RWPE2 (cell line): ENCODE measurements around the gene ACOXL.

Source experiments
- ATAC-seq: fragments of 200-7000 bp; cut with Tn5 transposase; 3 replicates; pipeline ENCODE4 v1.9.1; 2021; ENCODE audit warnings: low read depth
- DNase-seq: peaks from one replicate; pipeline ENCODE4 v3.0.0-alpha.2; 2020; ENCODE audit warnings: low spot score
- H3K27ac ChIP-seq: fragments of 450-650 bp; 2 replicates; pipeline ENCODE4 v1.5.1; 2017; ENCODE audit warnings: mild to moderate bottlenecking; ENCODE audit not compliant: poor library complexity, severe bottlenecking
- H3K27me3 ChIP-seq: fragments of 250-450 bp; sonication (Bioruptor Pico); 2 replicates; pipeline ENCODE4 v1.5.1; 2021; ENCODE audit warnings: mild to moderate bottlenecking, moderate library complexity; ENCODE audit not compliant: insufficient read depth, poor library complexity, severe bottlenecking
- H3K36me3 ChIP-seq: fragments of 250-450 bp; sonication (Bioruptor Pico); 2 replicates; pipeline ENCODE4 v1.5.1; 2020; ENCODE audit warnings: low read depth, mild to moderate bottlenecking, moderate library complexity
- H3K4me1 ChIP-seq: fragments of 250-450 bp; sonication (Bioruptor Pico); 2 replicates; pipeline ENCODE4 v1.5.1; 2021; ENCODE audit warnings: mild to moderate bottlenecking, moderate library complexity; ENCODE audit not compliant: insufficient read depth, poor library complexity, severe bottlenecking
- H3K4me3 ChIP-seq: fragments of 250-450 bp; sonication (Bioruptor Pico); 2 replicates; pipeline ENCODE4 v1.5.1; 2021; ENCODE audit warnings: mild to moderate bottlenecking, moderate library complexity; ENCODE audit not compliant: severe bottlenecking
- H3K9me3 ChIP-seq: fragments of 250-450 bp; sonication (Bioruptor Pico); 2 replicates; pipeline ENCODE4 v1.5.1; 2021; ENCODE audit warnings: mild to moderate bottlenecking, moderate library complexity; ENCODE audit not compliant: severe bottlenecking
- TF ChIP-seq, protein P1 (sequence below): fragments of 450-650 bp; IDR thresholded peaks from one replicate; pipeline ENCODE4 v1.5.1; 2017; ENCODE audit warnings: mild to moderate bottlenecking, moderate library complexity; ENCODE audit not compliant: poor library complexity, severe bottlenecking

The ACOXL gene

DNA sequence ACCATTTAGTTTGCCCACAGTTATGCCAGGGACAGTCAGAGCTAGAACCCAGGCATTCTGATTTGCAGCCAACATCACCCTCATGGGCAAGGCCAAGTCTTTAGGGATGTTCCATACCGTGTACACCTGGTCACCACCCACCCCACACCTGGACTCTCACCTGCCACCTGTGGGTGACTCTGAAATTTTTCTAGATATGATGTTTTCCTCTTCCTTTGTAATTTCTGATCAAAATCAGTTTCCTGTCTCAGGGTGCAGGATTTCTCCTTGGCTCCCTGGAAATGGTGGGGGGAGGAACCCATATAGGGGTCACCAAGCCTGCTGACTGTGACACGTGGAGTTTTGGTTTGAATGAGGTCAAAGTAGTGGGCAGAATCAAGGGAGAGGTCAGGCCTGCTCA lies 138.2 kb downstream of the ACOXL start:
- DNase-seq (no peak), ATAC-seq (no peak)
- Histone ChIP-seq H3K27me3 (no peaks in the 10 kb centered on the region), H3K4me1 (no peaks in the 10 kb centered on the region), H3K27ac (no peak overlapping the region), H3K36me3 (no peaks in the 10 kb centered on the region), H3K4me3 (no peak overlapping the region), H3K9me3 (no peaks in the 10 kb centered on the region)
- TF ChIP-seq, protein P1, sequence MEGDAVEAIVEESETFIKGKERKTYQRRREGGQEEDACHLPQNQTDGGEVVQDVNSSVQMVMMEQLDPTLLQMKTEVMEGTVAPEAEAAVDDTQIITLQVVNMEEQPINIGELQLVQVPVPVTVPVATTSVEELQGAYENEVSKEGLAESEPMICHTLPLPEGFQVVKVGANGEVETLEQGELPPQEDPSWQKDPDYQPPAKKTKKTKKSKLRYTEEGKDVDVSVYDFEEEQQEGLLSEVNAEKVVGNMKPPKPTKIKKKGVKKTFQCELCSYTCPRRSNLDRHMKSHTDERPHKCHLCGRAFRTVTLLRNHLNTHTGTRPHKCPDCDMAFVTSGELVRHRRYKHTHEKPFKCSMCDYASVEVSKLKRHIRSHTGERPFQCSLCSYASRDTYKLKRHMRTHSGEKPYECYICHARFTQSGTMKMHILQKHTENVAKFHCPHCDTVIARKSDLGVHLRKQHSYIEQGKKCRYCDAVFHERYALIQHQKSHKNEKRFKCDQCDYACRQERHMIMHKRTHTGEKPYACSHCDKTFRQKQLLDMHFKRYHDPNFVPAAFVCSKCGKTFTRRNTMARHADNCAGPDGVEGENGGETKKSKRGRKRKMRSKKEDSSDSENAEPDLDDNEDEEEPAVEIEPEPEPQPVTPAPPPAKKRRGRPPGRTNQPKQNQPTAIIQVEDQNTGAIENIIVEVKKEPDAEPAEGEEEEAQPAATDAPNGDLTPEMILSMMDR: no peak

DNA sequence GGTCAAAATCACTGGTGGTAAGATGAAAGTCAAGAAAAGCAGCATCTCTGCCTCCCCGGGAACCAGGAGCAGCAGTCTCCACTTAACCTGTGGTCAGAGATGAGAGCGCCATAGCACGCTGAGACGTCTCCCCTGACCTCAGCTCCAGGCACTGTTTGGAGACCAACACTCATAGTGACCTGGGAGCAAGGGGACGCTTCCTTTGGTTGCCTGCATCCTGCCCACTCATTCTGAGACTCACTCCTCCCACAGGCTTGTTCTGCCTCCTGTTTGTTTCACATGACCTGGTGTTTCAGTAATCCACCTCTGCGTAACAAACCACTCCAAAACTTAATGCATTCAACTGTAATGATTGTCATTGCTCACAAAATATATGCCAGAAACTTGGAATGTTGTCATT lies 139.3 kb downstream of the ACOXL start:
- H3K36me3 ChIP-seq: no peaks in the 10 kb centered on the region
- H3K27ac ChIP-seq: no peak overlapping the region
- H3K9me3 ChIP-seq: no peaks in the 10 kb centered on the region
- no peaks in the 10 kb centered on the region for H3K4me1 ChIP-seq
- H3K27me3 ChIP-seq: no peaks in the 10 kb centered on the region
- no peak overlapping the region for H3K4me3 ChIP-seq
- no peak for DNase-seq
- no peak for ATAC-seq
- TF ChIP-seq, protein P1: no peak

GRCh38 chr2:110872521-110872920 lies 140.1 kb downstream of the ACOXL start:
- Histone ChIP-seq H3K27me3 (no peaks in the 10 kb centered on the region), H3K27ac (no peak overlapping the region), H3K36me3 (no peaks in the 10 kb centered on the region), H3K4me3 (no peak overlapping the region), H3K4me1 (no peaks in the 10 kb centered on the region), H3K9me3 (no peaks in the 10 kb centered on the region)
- ATAC-seq (no peak), DNase-seq (no peak)
- TF ChIP-seq, protein P1: no peak

DNA sequence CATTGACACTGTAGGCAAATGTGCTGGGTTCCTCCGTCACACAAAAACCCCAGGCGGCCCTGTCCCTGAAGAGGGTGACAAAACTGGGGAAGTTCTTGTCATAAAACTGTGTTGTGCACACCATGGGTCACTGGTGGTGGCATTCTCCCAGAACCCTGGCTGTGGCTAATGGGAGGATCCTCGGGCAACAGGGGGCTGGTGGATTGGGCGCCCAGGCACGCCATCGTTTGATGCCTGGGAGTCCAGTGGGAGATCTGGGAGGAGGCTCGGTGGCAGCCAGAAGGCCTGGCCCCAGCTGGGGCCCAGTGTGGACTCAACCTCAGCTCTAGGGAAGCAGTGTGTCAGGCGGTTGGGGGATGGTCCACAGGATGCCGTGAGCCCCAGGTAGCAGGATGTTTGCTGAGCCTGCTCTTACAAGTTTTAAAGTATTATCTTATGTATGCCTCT lies 140.7 kb downstream of the ACOXL start:
- Histone ChIP-seq H3K4me1 (no peaks in the 10 kb centered on the region), H3K9me3 (no peaks in the 10 kb centered on the region), H3K27ac (no peak overlapping the region), H3K36me3 (no peaks in the 10 kb centered on the region), H3K27me3 (no peaks in the 10 kb centered on the region), H3K4me3 (no peak overlapping the region)
- DNase-seq: no peak
- ATAC-seq: no peak
- TF ChIP-seq, protein P1: no peak

DNA sequence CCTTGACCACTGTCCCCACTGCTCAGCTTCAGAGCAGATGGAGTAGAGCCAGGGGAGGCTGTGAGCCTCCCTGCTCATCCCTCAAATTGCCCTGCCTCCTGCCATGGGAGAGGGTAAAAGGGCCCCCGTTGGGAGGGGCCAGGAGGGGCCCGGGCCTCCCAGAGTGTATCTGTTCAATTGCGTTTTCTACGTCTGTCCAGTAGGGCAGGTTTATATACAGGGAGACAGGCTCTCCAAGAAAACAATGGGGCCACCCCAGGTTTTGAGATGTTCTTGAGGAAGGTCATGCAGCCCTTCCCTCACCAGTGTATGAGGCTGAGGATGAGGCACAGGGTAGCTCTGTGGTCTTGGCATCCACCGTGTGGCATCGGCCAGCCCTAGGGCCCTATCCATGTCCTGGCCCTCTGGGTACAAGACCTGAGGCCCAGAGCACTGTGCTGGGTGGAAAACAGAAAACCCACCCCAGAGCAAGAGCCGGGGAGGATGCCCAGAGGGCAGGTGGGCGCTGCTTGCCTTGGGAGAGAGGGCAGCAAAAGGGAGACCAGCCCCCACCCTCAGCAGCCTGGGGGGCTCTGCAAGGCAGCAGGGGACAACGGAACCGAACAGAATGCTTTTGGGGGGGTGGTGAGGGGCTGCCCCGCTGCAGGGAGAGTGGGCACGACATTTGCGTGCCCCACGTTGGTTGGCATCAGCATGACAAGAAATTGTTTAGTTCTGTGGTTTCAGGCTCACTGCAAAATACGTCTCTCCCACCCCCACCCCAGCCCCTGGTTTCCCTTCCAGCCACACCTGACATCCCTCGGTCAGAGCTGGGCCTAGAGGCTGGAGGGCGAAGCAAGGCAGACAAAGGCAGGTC lies 141.5 kb downstream of the ACOXL start:
- no peak for DNase-seq

More for the DNA sequence above, 141.5 kb downstream of the ACOXL start:
- H3K27me3 ChIP-seq: no peaks in the 10 kb centered on the region
- no peak for ATAC-seq
- H3K27ac ChIP-seq: no peak overlapping the region
- no peaks in the 10 kb centered on the region for H3K36me3 ChIP-seq
- H3K9me3 ChIP-seq: no peaks in the 10 kb centered on the region
- H3K4me1 ChIP-seq: no peaks in the 10 kb centered on the region
- H3K4me3 ChIP-seq: no peak overlapping the region
- TF ChIP-seq, protein P1: no peak
